Fibroblast of skin of scalp (primary cell): Measurements from ENCODE around the gene ALK.

ENCODE experiments used
- DNase-seq: peaks from one replicate; pipeline ENCODE4 v3.0.0-alpha.2; 2013

ALK gene

GRCh38 chr2:29787473-29788465 is 133.6 kb downstream of the ALK start:
- no peak for DNase-seq

- DNase-seq: no peak
These were observed 135.0 kb downstream of the ALK start for GRCh38 chr2:29786361-29786760.

GRCh38 chr2:29783666-29784065 is 137.7 kb downstream of the ALK start:
- no peak for DNase-seq

GRCh38 chr2:29782549-29783458 is 138.6 kb downstream of the ALK start:
- DNase-seq: no peak

GRCh38 chr2:29782087-29782486 is 139.3 kb downstream of the ALK start:
- DNase-seq: no peak

GRCh38 chr2:29780906-29781305 is 140.5 kb downstream of the ALK start:
- DNase-seq: peak; percentile 27

GRCh38 chr2:29777161-29777560 is 144.2 kb downstream of the ALK start:
- no peak for DNase-seq

GRCh38 chr2:29776406-29776805 is 145.0 kb downstream of the ALK start:
- peak; percentile 38 for DNase-seq

- peak; percentile 41 for DNase-seq
These were observed 145.4 kb downstream of the ALK start for GRCh38 chr2:29775937-29776336.

- no peak for DNase-seq
These were observed 146.8 kb downstream of the ALK start for GRCh38 chr2:29774624-29775023.

- DNase-seq: no peak
These were observed 150.5 kb downstream of the ALK start for GRCh38 chr2:29770846-29771245.

- DNase-seq: no peak
These were observed 151.5 kb downstream of the ALK start for GRCh38 chr2:29769847-29770246.

GRCh38 chr2:29767606-29768335 is 153.6 kb downstream of the ALK start:
- peak; percentile 20 for DNase-seq

GRCh38 chr2:29766191-29766590 is 155.2 kb downstream of the ALK start:
- DNase-seq: peak; percentile 82

- DNase-seq: peak; percentile 44
These were observed 155.7 kb downstream of the ALK start for GRCh38 chr2:29765721-29766120.

- DNase-seq: no peak
These were observed 158.0 kb downstream of the ALK start for GRCh38 chr2:29763371-29763770.

GRCh38 chr2:29762239-29762638 is 159.1 kb downstream of the ALK start:
- DNase-seq: no peak

- peak; percentile 43 for DNase-seq
These were observed 160.1 kb downstream of the ALK start for GRCh38 chr2:29761278-29761677.

- no peak for DNase-seq
These were observed 161.4 kb downstream of the ALK start for GRCh38 chr2:29760008-29760407.

GRCh38 chr2:29759360-29759759 is 162.0 kb downstream of the ALK start:
- DNase-seq: no peak

GRCh38 chr2:29755829-29756228 is 165.6 kb downstream of the ALK start:
- no peak for DNase-seq

GRCh38 chr2:29755233-29755632 is 166.2 kb downstream of the ALK start:
- DNase-seq: no peak
